Hepatocyte (in vitro differentiated cells): Measurements from ENCODE around the gene CDH26. TPM values are rescaled to one million over a fixed set of nuclear protein-coding genes. Genes with fewer than 3 reads are reported as not detected.

Source experiments
- DNase-seq: peaks from one replicate; pipeline ENCODE4 v3.0.0-alpha.2; 2016; ENCODE audit warnings: low spot score
- H2AFZ ChIP-seq: fragments of 200-600 bp; sonication (generic); 2 replicates; pipeline ENCODE4 v1.6.0; 2016; ENCODE audit warnings: antibody characterized with exemption, mild to moderate bottlenecking
- H3K27ac ChIP-seq: fragments of 200-600 bp; sonication (generic); 2 replicates; pipeline ENCODE4 v1.5.1; 2016; ENCODE audit warnings: mild to moderate bottlenecking
- H3K27me3 ChIP-seq: fragments of 200-600 bp; sonication (generic); 2 replicates; pipeline ENCODE4 v1.6.1; 2016
- H3K36me3 ChIP-seq: fragments of 200-600 bp; sonication (generic); replicated peaks from 2 replicates; pipeline ENCODE4 v1.5.1; 2016; ENCODE audit warnings: low read depth; ENCODE audit not compliant: insufficient read depth
- H3K4me1 ChIP-seq: fragments of 200-600 bp; sonication (generic); 2 replicates; pipeline ENCODE4 v1.5.1; 2016; ENCODE audit warnings: mild to moderate bottlenecking, moderate library complexity; ENCODE audit not compliant: insufficient read depth
- H3K4me2 ChIP-seq: fragments of 200-600 bp; sonication (generic); 2 replicates; pipeline ENCODE4 v1.6.0; 2016
- H3K4me3 ChIP-seq: fragments of 200-600 bp; sonication (generic); 2 replicates; pipeline ENCODE4 v1.5.1; 2016; ENCODE audit warnings: mild to moderate bottlenecking
- H3K79me2 ChIP-seq: fragments of 200-600 bp; sonication (generic); 2 replicates; pipeline ENCODE4 v1.6.0; 2017; ENCODE audit warnings: mild to moderate bottlenecking
- H3K9me2 ChIP-seq: fragments of 200-600 bp; sonication (generic); replicated peaks from 2 replicates; pipeline ENCODE4 v1.6.0; 2017; ENCODE audit warnings: mild to moderate bottlenecking; ENCODE audit not compliant: insufficient read depth
- H3K9me3 ChIP-seq: fragments of 200-600 bp; sonication (generic); 2 replicates; pipeline ENCODE4 v1.5.1; 2016; ENCODE audit warnings: low read depth, mild to moderate bottlenecking
- H4K20me1 ChIP-seq: fragments of 200-600 bp; sonication (generic); 2 replicates; pipeline ENCODE4 v1.6.0; 2016; ENCODE audit warnings: mild to moderate bottlenecking; ENCODE audit not compliant: insufficient read depth, poor library complexity, severe bottlenecking
- CTCF ChIP-seq: fragments of 200-600 bp; sonication (generic); IDR thresholded peaks from 2 replicates; pipeline ENCODE4 v1.5.1; 2016; ENCODE audit warnings: antibody characterized with exemption, mild to moderate bottlenecking; ENCODE audit not compliant: poor library complexity
- EZH2 ChIP-seq: fragments of 200-600 bp; sonication (generic); IDR thresholded peaks from 2 replicates; pipeline ENCODE4 v1.6.1; 2016; ENCODE audit warnings: antibody characterized with exemption, mild to moderate bottlenecking, borderline replicate concordance
- EZH2phosphoT487 ChIP-seq: fragments of 200-600 bp; sonication (generic); IDR thresholded peaks from one replicate; pipeline ENCODE4 v1.6.1; 2018; ENCODE audit warnings: antibody characterized with exemption, mild to moderate bottlenecking, low read depth, moderate library complexity; ENCODE audit not compliant: unreplicated experiment, severe bottlenecking
- WGBS: methylation state at CpG from one replicate; pipeline ENCODE4 v1.1.6; 2016; ENCODE audit warnings: low lambda C conversion rate; ENCODE audit errors: missing lambda C conversion rate; 5-methylcytosine and 5-hydroxymethylcytosine counted together
- polyA plus RNA-seq: library from polyadenylated mRNA; unstranded; fragments of >200 nt; fragmentation: Nextera tagmentation; extraction: Ambion mirVana; gene quantifications from 2 replicates; pipeline ENCODE4 v1.2.1, GENCODE V29; 2016
- total RNA-seq: library from RNA; depleted of rRNA; stranded (reverse); fragments of >200 nt; gene quantifications from 2 replicates; pipeline ENCODE4 v1.2.3, GENCODE V29; 2014

Gene CDH26
- total and polyA plus RNA-seq, 2 experiments from 2014 or later = 2.2 to 2.3 TPM

GRCh38 chr20:59940956-59941294 is 17.3 kb upstream of the CDH26 start:
- peaks cover 32% of the 10 kb centered on the region for H3K4me1 ChIP-seq
- TF ChIP-seq CTCF (no peak), EZH2 (no peak), EZH2phosphoT487 (no peak)
- WGBS = 0% methylated on average over 4 of the region's 4 CpGs

GRCh38 chr20:59942245-59942644 is 16.0 kb upstream of the CDH26 start:
- Histone ChIP-seq H3K4me1 (peaks cover 26% of the 10 kb centered on the region), H3K36me3 (no peaks in the 10 kb centered on the region), H3K9me3 (no peaks in the 10 kb centered on the region), H4K20me1 (no peaks in the 10 kb centered on the region), H3K4me2 (peak overlapping the region; percentile 84), H3K79me2 (peaks cover 47% of the 10 kb centered on the region), H3K9me2 (no peaks in the 10 kb centered on the region), H3K27me3 (no peaks in the 10 kb centered on the region), H3K4me3 (no peak overlapping the region), H3K27ac (no peak overlapping the region), H2AFZ (no peak overlapping the region)
- TF ChIP-seq EZH2phosphoT487 (no peak), CTCF (no peak), EZH2 (no peak)
- DNase-seq = no peak
- WGBS = 88% methylated on average over 2 of the region's 2 CpGs

More at GRCh38 chr20:59940956-59941294, 17.3 kb upstream of the CDH26 start:
- Histone ChIP-seq H3K9me3 (no peaks in the 10 kb centered on the region), H3K36me3 (no peaks in the 10 kb centered on the region), H2AFZ (peak overlapping the region; percentile 84), H3K27ac (peak overlapping the region; percentile 95), H3K27me3 (no peaks in the 10 kb centered on the region), H3K79me2 (peaks cover 54% of the 10 kb centered on the region), H3K9me2 (no peaks in the 10 kb centered on the region), H3K4me3 (peak overlapping the region; percentile 50), H4K20me1 (no peaks in the 10 kb centered on the region), H3K4me2 (peak overlapping the region; percentile 84)
- no peak for DNase-seq

GRCh38 chr20:59944726-59945125 is 13.5 kb upstream of the CDH26 start:
- Histone ChIP-seq H2AFZ (no peak overlapping the region), H3K9me2 (no peaks in the 10 kb centered on the region)

More at GRCh38 chr20:59944726-59945125, 13.5 kb upstream of the CDH26 start:
- H3K4me2 ChIP-seq = no peak overlapping the region
- no peaks in the 10 kb centered on the region for H4K20me1 ChIP-seq
- H3K4me3 ChIP-seq = no peak overlapping the region
- DNase-seq = no peak
- no peaks in the 10 kb centered on the region for H3K9me3 ChIP-seq
- no peak overlapping the region for H3K27ac ChIP-seq
- 91% methylated on average over 7 of the region's 7 CpGs for WGBS
- TF ChIP-seq EZH2 (no peak), EZH2phosphoT487 (no peak), CTCF (no peak)
- peaks cover 9% of the 10 kb centered on the region for H3K4me1 ChIP-seq
- H3K27me3 ChIP-seq = no peaks in the 10 kb centered on the region
- no peaks in the 10 kb centered on the region for H3K36me3 ChIP-seq
- peaks cover 26% of the 10 kb centered on the region for H3K79me2 ChIP-seq
